GM20000 (cell line): ENCODE measurements around the gene MRPS18C.

Experiments
- DNase-seq: peaks from one replicate; pipeline ENCODE4 v3.0.0; 2012; ENCODE audit warnings: low spot score
- CTCF ChIP-seq: IDR thresholded peaks from 2 replicates; pipeline ENCODE4 v1.5.1; 2012; ENCODE audit warnings: mild to moderate bottlenecking, control low read depth; ENCODE audit errors: extremely low read depth, missing control alignments

The MRPS18C gene

GRCh38 chr4:83503974-83504373, 48.1 kb downstream of the MRPS18C start:
- no peak for TF ChIP-seq CTCF
- no peak for DNase-seq

GRCh38 chr4:83504503-83504902, 48.6 kb downstream of the MRPS18C start:
- no peak for DNase-seq
- no peak for TF ChIP-seq CTCF

- DNase-seq, result no peak
- TF ChIP-seq CTCF, result no peak
Observed at GRCh38 chr4:83504996-83505395, 49.1 kb downstream of the MRPS18C start.

- TF ChIP-seq CTCF, result peak; percentile 48
- peak; percentile 42 for DNase-seq
Observed at GRCh38 chr4:83509156-83509585, 53.3 kb downstream of the MRPS18C start.

GRCh38 chr4:83510442-83510841, 54.6 kb downstream of the MRPS18C start:
- TF ChIP-seq CTCF, result no peak
- DNase-seq, result no peak
